ENCODE data around the gene LETM1. TPM values are rescaled to one million over a fixed set of nuclear protein-coding genes. Genes with fewer than 3 reads are reported as not detected.

The LETM1 gene
- total RNA-seq, 1 experiment from 2014 or later: 67.3 TPM

DNA sequence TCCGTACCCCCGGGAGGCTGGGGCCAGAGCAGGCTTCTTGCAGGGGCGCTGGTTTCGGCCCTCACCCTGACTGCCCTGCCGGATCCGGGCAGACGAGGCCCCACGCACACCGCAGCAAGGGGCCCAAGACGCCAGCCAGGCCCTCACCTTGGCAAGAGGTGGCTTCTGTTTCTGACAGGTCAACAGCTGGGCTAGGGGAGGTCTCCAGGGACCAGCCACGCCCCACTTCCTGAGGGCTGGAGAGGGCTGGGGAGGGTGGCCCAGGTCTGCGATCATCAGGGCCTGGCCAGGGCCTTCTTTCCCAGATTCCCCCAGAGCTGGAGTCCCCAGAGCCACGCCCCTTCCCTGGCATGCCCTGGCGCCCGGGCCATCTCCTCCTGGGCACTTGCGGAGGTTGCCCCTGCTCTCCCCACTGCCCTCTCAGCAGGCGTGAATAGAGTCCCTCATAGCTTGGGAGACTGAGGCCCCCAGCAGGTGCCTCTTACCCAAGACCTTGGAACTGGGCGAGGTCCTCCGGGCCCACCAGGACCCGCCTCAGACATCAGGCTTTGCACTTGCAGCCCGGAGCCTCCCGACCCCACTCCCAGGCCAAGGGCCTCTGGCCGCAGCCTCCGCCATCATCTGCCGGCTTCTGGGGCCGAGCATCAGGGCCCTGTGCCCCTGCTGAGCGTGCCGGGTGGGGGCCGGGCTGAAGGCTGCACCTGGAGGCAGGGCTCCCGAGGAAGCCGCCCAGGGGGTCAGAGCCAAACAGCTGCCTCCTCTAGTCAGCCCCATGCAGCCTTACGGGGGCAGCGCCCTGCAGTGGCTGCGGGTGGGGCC, 69.2 kb downstream of the LETM1 start:
- no peak overlapping the region for H3K27ac ChIP-seq (ENCODE audit: low read depth, low read length)

More for the DNA sequence above, 69.2 kb downstream of the LETM1 start:
- Histone ChIP-seq H3K27me3 (ENCODE audit: insufficient read depth, low read length) (no peaks in the 10 kb centered on the region), H4K20me1 (ENCODE audit: insufficient read depth) (no peaks in the 10 kb centered on the region), H2AFZ (ENCODE audit: low read depth, low read length, poor library complexity, severe bottlenecking) (no peak overlapping the region), H3K79me2 (ENCODE audit: insufficient read depth, low read length) (no peaks in the 10 kb centered on the region), H3K9me2 (ENCODE audit: insufficient read depth) (no peaks in the 10 kb centered on the region), H3K4me3 (replicated peaks in 1 of 2; ENCODE audit: low read depth in 1 of 2, low read length in 2 of 2) (no peak overlapping the region), H3K4me2 (ENCODE audit: low read length) (no peak overlapping the region), H3K4me1 (ENCODE audit: control insufficient read depth in 1 of 2, insufficient read depth in 2 of 2, low read length in 2 of 2) (peaks cover 0 to 4% of the 10 kb centered on the region in 2 experiments; a peak in 2 of 4 replicates), H3K36me3 (ENCODE audit: control insufficient read depth in 1 of 2, insufficient read depth in 2 of 2, low read length in 2 of 2) (no peaks in the 10 kb centered on the region), H3K9ac (ENCODE audit: low read length) (no peak overlapping the region), H3K9me3 (ENCODE audit: control insufficient read depth in 1 of 2, insufficient read depth in 1 of 2, low read depth in 1 of 2, low read length in 2 of 2) (no peaks in the 10 kb centered on the region)
- ChIA-PET RAD21 (ENCODE audit: low non-redundant PET in 1 of 2, low total read pairs in 2 of 2, uncharacterized antibody in 2 of 2, unreplicated experiment in 2 of 2) (no interaction called here), CTCF (no interaction called here), POLR2A (no interaction called here)
- no TSS peak for BruUV-seq (replicated peaks)
- intact Hi-C loops (cut with micrococcal nuclease): no loop called here
- TF ChIP-seq ZFX (IDR thresholded peaks at IDR 0.05) (no peak), SRF (IDR thresholded peaks at IDR 0.05; ENCODE audit: low read depth) (no peak), CEBPB (IDR thresholded peaks at IDR 0.05; ENCODE audit: low read depth) (no peak), YY1 (IDR thresholded peaks at IDR 0.05; ENCODE audit: extremely low read depth, insufficient replicate concordance, low read depth, low read length) (no peak), ELF1 (IDR thresholded peaks at IDR 0.05; ENCODE audit: borderline replicate concordance, low read depth) (no peak), EZH2phosphoT487 (IDR thresholded peaks at IDR 0.05; ENCODE audit: borderline replicate concordance) (no peak), SIN3A (IDR thresholded peaks at IDR 0.05; ENCODE audit: low read depth) (no peak), ZNF274 (IDR thresholded peaks at IDR 0.05; ENCODE audit: low read depth, low read length) (no peak), POLR2A (IDR thresholded peaks at IDR 0.05; ENCODE audit: borderline replicate concordance, extremely low read depth, insufficient read depth, insufficient read length) (no peak), FOSL1 (IDR thresholded peaks at IDR 0.05; ENCODE audit: low read depth) (no peak), CBX3 (IDR thresholded peaks at IDR 0.05; ENCODE audit: low read depth) (no peak), JUND (IDR thresholded peaks at IDR 0.05) (no peak)
- TF ChIP-seq, protein P1, sequence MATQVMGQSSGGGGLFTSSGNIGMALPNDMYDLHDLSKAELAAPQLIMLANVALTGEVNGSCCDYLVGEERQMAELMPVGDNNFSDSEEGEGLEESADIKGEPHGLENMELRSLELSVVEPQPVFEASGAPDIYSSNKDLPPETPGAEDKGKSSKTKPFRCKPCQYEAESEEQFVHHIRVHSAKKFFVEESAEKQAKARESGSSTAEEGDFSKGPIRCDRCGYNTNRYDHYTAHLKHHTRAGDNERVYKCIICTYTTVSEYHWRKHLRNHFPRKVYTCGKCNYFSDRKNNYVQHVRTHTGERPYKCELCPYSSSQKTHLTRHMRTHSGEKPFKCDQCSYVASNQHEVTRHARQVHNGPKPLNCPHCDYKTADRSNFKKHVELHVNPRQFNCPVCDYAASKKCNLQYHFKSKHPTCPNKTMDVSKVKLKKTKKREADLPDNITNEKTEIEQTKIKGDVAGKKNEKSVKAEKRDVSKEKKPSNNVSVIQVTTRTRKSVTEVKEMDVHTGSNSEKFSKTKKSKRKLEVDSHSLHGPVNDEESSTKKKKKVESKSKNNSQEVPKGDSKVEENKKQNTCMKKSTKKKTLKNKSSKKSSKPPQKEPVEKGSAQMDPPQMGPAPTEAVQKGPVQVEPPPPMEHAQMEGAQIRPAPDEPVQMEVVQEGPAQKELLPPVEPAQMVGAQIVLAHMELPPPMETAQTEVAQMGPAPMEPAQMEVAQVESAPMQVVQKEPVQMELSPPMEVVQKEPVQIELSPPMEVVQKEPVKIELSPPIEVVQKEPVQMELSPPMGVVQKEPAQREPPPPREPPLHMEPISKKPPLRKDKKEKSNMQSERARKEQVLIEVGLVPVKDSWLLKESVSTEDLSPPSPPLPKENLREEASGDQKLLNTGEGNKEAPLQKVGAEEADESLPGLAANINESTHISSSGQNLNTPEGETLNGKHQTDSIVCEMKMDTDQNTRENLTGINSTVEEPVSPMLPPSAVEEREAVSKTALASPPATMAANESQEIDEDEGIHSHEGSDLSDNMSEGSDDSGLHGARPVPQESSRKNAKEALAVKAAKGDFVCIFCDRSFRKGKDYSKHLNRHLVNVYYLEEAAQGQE (IDR thresholded peaks at IDR 0.05; ENCODE audit: low read depth): no peak
- TF ChIP-seq, protein P2, sequence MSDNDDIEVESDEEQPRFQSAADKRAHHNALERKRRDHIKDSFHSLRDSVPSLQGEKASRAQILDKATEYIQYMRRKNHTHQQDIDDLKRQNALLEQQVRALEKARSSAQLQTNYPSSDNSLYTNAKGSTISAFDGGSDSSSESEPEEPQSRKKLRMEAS (IDR thresholded peaks at IDR 0.05): no peak
- TF ChIP-seq, protein P3, sequence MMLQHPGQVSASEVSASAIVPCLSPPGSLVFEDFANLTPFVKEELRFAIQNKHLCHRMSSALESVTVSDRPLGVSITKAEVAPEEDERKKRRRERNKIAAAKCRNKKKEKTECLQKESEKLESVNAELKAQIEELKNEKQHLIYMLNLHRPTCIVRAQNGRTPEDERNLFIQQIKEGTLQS (IDR thresholded peaks at IDR 0.05): no peak
- TF ChIP-seq, protein P4, sequence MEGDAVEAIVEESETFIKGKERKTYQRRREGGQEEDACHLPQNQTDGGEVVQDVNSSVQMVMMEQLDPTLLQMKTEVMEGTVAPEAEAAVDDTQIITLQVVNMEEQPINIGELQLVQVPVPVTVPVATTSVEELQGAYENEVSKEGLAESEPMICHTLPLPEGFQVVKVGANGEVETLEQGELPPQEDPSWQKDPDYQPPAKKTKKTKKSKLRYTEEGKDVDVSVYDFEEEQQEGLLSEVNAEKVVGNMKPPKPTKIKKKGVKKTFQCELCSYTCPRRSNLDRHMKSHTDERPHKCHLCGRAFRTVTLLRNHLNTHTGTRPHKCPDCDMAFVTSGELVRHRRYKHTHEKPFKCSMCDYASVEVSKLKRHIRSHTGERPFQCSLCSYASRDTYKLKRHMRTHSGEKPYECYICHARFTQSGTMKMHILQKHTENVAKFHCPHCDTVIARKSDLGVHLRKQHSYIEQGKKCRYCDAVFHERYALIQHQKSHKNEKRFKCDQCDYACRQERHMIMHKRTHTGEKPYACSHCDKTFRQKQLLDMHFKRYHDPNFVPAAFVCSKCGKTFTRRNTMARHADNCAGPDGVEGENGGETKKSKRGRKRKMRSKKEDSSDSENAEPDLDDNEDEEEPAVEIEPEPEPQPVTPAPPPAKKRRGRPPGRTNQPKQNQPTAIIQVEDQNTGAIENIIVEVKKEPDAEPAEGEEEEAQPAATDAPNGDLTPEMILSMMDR (IDR thresholded peaks at IDR 0.05 in 2 of 3, conservative IDR thresholded peaks at IDR 0.05 in 1 of 3; ENCODE audit: borderline replicate concordance in 1 of 3, insufficient read depth in 1 of 3, low read depth in 2 of 3, low read length in 2 of 3): no peak
- no peak for DNase-seq (ENCODE audit: low read depth, low spot score)
- ATAC-seq: no peak
